Measurements from ENCODE around the gene MAB21L2.

MAB21L2 gene

DNA sequence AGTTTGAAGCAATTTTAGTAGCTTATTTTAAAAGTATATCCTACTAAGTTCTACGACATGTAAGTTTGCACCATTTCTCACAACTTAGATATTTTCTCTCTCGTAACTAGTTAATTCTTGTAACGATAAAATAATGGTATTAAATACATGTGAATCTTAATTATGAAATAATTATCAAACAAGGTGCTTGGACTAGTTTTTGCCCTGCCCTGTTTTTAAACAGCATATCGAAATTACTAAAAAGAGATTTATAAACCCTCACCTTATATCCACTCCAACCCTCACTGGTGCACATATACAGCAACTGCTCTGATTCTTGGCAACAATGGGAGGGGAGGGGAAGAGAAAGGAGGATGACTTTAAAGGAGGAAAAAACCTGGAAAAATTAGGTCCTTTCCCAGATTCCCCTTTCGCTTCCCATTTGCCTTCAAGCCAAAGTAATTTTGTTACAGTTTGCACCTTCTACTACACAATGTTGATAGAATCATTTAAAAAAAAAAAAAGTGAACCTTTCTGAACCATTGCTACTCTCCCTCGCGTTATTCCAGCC, 820 bp upstream of the MAB21L2 start:
- TF ChIP-seq, protein P1, sequence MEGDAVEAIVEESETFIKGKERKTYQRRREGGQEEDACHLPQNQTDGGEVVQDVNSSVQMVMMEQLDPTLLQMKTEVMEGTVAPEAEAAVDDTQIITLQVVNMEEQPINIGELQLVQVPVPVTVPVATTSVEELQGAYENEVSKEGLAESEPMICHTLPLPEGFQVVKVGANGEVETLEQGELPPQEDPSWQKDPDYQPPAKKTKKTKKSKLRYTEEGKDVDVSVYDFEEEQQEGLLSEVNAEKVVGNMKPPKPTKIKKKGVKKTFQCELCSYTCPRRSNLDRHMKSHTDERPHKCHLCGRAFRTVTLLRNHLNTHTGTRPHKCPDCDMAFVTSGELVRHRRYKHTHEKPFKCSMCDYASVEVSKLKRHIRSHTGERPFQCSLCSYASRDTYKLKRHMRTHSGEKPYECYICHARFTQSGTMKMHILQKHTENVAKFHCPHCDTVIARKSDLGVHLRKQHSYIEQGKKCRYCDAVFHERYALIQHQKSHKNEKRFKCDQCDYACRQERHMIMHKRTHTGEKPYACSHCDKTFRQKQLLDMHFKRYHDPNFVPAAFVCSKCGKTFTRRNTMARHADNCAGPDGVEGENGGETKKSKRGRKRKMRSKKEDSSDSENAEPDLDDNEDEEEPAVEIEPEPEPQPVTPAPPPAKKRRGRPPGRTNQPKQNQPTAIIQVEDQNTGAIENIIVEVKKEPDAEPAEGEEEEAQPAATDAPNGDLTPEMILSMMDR (IDR thresholded peaks at IDR 0.05; ENCODE audit: extremely low read depth, insufficient read depth, missing control alignments): no peak
- in situ Hi-C loops (cut with MboI; ENCODE audit: low pct_unique_long_range_greater_than_20kb, low sequenced_read_pairs, unreplicated experiment): no loop called here
- no peak for DNase-seq (ENCODE audit: low spot score)

GRCh38 chr4:150581641-150582051, 305 bp upstream of the MAB21L2 start:
- no peak for DNase-seq (ENCODE audit: low spot score)
- TF ChIP-seq, protein P1 (IDR thresholded peaks at IDR 0.05; ENCODE audit: extremely low read depth, insufficient read depth, missing control alignments): no peak
- in situ Hi-C loops (cut with MboI; ENCODE audit: low pct_unique_long_range_greater_than_20kb, low sequenced_read_pairs, unreplicated experiment): no loop called here

- in situ Hi-C loops (cut with MboI; ENCODE audit: low pct_unique_long_range_greater_than_20kb, low sequenced_read_pairs, unreplicated experiment): no loop called here
- TF ChIP-seq, protein P1 (IDR thresholded peaks at IDR 0.05; ENCODE audit: extremely low read depth, insufficient read depth, missing control alignments): no peak
- DNase-seq (ENCODE audit: low spot score): no peak
These were observed 929 bp downstream of the MAB21L2 start for GRCh38 chr4:150582873-150583286.

GRCh38 chr4:150583287-150584110, 1.5 kb downstream of the MAB21L2 start:
- in situ Hi-C loops (cut with MboI; ENCODE audit: low pct_unique_long_range_greater_than_20kb, low sequenced_read_pairs, unreplicated experiment): no loop called here
- TF ChIP-seq, protein P1 (IDR thresholded peaks at IDR 0.05; ENCODE audit: extremely low read depth, insufficient read depth, missing control alignments): no peak
- DNase-seq (ENCODE audit: low spot score): no peak

GRCh38 chr4:150584111-150584915, 2.4 kb downstream of the MAB21L2 start:
- TF ChIP-seq, protein P1 (IDR thresholded peaks at IDR 0.05; ENCODE audit: extremely low read depth, insufficient read depth, missing control alignments): no peak
- in situ Hi-C loops (cut with MboI; ENCODE audit: low pct_unique_long_range_greater_than_20kb, low sequenced_read_pairs, unreplicated experiment): no loop called here
- DNase-seq (ENCODE audit: low spot score): no peak

GRCh38 chr4:150585611-150586010, 3.7 kb downstream of the MAB21L2 start:
- DNase-seq (ENCODE audit: low spot score): no peak
- in situ Hi-C loops (cut with MboI; ENCODE audit: low pct_unique_long_range_greater_than_20kb, low sequenced_read_pairs, unreplicated experiment): no loop called here
- TF ChIP-seq, protein P1 (IDR thresholded peaks at IDR 0.05; ENCODE audit: extremely low read depth, insufficient read depth, missing control alignments): no peak

Measured in GM13977 (cell line).